Hepatocyte (in vitro differentiated cells): ENCODE results near the gene DKK3.

Source experiments
- EZH2 ChIP-seq: fragments of 200-600 bp; sonication (generic); IDR thresholded peaks from 2 replicates; pipeline ENCODE4 v1.6.1; 2016; ENCODE audit warnings: antibody characterized with exemption, mild to moderate bottlenecking, borderline replicate concordance
- EZH2phosphoT487 ChIP-seq: fragments of 200-600 bp; sonication (generic); IDR thresholded peaks from one replicate; pipeline ENCODE4 v1.6.1; 2018; ENCODE audit warnings: antibody characterized with exemption, mild to moderate bottlenecking, low read depth, moderate library complexity; ENCODE audit not compliant: unreplicated experiment, severe bottlenecking
- TF ChIP-seq, protein P1 (sequence below): fragments of 200-600 bp; sonication (generic); IDR thresholded peaks from 2 replicates; pipeline ENCODE4 v1.5.1; 2016; ENCODE audit warnings: antibody characterized with exemption, mild to moderate bottlenecking; ENCODE audit not compliant: poor library complexity

- TF ChIP-seq, protein P1, sequence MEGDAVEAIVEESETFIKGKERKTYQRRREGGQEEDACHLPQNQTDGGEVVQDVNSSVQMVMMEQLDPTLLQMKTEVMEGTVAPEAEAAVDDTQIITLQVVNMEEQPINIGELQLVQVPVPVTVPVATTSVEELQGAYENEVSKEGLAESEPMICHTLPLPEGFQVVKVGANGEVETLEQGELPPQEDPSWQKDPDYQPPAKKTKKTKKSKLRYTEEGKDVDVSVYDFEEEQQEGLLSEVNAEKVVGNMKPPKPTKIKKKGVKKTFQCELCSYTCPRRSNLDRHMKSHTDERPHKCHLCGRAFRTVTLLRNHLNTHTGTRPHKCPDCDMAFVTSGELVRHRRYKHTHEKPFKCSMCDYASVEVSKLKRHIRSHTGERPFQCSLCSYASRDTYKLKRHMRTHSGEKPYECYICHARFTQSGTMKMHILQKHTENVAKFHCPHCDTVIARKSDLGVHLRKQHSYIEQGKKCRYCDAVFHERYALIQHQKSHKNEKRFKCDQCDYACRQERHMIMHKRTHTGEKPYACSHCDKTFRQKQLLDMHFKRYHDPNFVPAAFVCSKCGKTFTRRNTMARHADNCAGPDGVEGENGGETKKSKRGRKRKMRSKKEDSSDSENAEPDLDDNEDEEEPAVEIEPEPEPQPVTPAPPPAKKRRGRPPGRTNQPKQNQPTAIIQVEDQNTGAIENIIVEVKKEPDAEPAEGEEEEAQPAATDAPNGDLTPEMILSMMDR = no peak
- TF ChIP-seq EZH2 = no peak
- TF ChIP-seq EZH2phosphoT487 = no peak
Observed at GRCh38 chr11:11972730-11973341, 35.6 kb downstream of the DKK3 start.
